Measurements from ENCODE around the gene C6orf118.

GRCh38 chr6:165249808-165250207 lies 59.6 kb downstream of the C6orf118 start:
- no peak for TF ChIP-seq CTCF (IDR thresholded peaks at IDR 0.05)
- no peak for TF ChIP-seq POLR2A (IDR thresholded peaks at IDR 0.05)

All from body of pancreas (tissue), 4 donors.